DMS53 (cell line): ENCODE measurements around the gene PSMC3IP.
A peak's percentile ranks its signal among the peaks of the same experiment; 100 is the strongest.
"Not testable (repeated sequence)": the region's sequence is repeated elsewhere in the genome, so short reads cannot be mapped to it uniquely, and the experiment has no call there.

Experiments used
- DNase-seq: peaks from one replicate; lab custom pipeline; 2025; lab: John Stamatoyannopoulos, UW

The PSMC3IP gene

DNA sequence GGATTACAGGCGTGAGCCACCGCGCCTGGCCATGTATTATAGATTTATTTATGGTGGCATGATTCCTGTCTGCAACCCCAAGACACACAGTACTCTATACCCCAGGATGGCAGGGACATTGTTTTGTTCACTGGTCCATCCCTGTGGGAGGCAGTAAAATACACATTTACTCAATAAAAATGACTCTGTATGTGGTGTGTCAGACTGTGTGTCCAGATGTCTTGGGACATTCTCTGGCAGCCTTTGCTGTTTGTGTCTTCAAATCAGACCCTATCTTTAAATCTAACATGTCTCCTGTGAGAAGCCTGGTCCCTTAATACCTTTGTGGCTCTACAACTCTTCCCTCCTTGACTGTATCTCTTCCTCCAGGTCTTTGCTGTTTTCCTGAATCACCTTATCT, 17.3 kb downstream of the PSMC3IP start:
- no peak for DNase-seq

DNA sequence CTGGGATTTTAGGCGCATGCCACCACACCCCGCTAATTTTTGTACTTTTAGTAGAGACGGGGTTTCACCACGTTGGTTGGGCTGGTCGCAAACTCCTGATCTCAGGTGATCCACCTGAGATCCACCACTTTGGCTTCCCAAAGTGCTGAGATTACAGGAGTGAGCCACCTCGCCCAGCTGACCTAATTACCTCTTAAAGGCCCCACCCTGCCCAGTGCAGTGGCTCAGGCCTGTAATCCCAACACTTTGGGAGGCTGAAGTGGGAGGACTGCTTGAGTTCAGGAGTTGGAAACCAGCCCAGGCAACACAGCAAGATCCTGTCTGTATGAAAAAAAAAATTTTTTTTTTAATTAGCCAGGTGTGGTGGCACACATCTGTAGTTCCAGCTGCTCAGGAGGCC, 18.5 kb downstream of the PSMC3IP start:
- DNase-seq, result peak; percentile 26

DNA sequence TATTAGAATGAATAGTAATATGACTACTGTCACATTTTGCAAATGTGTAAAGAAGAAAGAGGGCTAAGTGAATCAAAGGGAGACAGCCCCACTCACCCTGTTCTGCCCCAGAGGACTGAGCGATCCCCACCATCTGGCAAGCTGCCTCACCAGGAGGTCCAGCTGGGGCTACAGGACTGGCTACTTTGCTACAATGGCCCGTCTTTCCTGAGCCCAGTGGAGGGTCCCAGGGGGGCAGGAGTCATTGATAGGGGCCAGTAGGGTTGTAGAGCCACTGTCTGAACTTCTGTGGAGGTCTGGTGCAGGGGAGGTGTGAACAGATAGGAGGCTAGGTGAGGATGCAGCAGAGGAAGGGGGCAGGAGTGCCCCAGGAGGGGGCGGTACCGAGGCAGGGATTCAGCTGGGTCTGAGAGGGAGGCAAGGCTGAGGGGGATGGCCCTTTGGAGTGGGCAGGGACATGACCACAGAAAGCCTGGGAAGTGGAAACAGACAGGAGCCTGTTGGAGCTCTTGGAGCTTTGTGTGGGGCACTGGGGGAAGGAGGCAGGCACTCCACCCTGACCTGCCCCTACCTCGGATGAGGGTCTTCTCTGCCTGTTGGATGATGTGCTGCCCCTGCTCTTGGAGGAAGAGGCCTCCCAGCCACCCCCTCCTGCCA, 21.4 kb downstream of the PSMC3IP start:
- DNase-seq, result peak; percentile 52

DNA sequence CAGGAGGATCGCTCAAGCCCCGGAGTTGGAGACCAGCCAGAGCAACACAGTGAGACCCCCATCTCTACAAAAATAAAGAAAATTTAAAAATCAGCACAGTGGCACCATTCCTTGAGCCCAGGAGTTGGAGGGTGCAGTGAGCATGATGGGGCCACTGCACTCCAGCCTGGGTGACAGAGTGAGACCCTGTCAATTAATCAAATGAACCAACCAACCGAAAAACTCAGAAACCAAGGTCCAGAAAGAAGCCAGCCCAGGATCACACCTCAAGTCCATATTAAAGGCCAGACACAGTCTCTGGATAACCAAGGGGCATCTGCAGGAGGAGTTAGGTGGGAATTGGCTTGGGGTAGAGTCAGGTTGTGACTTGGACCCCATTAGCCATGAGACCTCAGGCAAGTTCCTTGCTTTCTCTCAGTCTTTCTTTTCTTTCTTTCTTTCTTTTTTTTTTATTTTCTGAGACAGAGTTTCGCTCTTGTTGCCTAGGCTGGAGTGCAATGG, 22.4 kb downstream of the PSMC3IP start:
- DNase-seq, result no peak

DNA sequence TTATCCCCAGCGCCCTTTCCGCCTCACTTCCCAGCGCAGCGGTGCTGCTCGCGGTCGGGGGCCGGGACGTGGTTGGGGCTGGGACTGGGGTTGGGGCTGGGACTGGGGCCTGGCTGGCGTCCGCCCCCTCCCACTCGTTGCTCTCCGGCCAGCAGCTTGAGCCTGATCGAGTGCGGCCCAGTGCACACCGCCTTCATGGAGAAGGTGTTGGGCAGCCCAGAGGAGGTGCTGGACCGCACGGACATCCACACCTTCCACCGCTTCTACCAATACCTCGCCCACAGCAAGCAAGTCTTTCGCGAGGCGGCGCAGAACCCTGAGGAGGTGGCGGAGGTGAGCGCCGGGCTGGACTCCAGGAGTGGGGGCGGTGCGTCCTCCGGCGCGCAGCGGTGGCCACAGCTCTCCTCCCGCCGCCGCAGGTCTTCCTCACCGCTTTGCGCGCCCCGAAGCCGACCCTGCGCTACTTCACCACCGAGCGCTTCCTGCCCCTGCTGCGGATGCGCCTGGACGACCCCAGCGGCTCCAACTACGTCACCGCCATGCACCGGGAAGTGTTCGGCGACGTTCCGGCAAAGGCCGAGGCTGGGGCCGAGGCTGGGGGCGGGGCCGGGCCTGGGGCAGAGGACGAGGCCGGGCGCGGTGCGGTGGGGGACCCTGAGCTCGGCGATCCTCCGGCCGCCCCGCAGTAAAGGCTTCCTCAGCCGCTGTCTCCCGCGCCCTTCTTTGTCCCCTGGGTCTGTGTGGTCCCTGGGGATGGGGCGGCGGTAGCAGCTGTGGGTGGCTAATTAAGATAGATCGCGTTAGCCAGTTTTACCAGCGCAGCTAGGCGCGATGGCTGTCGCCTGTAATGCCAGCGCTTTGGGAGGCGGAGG, 23.0 kb downstream of the PSMC3IP start:
- DNase-seq, result peak; percentile 91

DNA sequence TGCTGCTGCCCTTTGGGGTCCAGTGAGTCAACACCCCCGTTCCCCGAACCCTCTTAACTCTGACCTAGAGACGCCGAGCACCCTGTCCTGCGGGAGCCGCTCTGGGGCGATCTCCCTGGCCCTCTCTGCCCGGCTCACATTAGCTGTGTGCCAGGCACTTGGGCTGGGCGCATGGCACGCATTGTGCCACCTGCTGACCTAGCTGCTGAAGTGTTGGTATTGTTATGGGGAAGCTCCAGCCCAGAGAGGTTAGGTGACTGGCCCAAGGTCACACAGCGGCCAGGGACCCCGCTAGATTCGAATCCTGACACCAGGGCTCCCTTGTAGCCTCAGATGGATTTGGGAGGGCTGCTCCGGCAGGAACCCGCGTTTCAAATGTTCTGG, 23.7 kb downstream of the PSMC3IP start:
- peak; percentile 64 for DNase-seq

DNA sequence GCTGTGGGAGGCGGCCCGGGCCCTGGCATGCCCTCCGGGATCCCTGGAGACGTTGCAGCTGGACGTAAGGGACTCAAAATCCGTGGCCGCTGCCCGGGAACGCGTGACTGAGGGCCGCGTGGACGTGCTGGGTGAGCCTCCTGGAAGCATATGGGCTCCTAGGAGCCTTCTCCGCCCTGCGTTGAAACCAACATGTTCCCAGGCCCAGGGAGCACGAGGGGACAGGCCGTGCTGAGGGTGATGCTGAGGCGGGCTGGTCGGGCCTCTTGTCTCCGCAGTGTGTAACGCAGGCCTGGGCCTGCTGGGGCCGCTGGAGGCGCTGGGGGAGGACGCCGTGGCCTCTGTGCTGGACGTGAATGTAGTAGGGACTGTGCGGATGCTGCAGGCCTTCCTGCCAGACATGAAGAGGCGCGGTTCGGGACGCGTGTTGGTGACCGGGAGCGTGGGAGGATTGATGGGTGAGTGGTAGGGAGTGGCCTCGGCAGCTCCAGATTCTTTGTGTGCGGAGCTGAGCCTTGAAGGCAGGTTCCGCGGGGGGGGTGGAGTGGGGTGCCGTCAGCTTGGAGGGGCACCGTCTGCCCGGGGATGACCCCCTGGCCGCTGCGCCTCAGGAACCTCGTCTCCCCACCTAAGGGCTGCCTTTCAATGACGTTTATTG, 24.2 kb downstream of the PSMC3IP start:
- DNase-seq, result peak; percentile 32

DNA sequence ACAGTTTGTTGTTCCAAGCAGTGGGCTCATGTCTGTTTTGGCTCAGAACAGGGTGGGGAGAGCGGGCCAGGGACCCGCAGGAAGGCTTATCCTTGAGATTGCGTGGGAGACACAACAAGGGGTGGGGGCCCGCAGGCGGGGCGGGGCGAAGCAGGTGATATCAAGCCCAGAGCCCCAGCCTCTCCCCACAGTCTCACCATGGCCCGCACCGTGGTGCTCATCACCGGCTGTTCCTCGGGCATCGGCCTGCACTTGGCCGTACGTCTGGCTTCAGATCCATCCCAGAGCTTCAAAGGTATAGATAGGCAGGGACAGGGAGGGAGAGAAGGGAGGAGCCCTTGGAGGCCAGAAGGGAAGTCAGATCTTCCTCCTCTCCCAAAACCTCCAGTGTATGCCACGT, 24.8 kb downstream of the PSMC3IP start, which contains the start of gene HSD17B1:
Gene HSD17B1, plus strand, starts transcription at position 188 of the 400 bp plus-strand sequence. Its CDS starts 11 bp downstream, at position 199.
- not testable (repeated sequence) for DNase-seq

DNA sequence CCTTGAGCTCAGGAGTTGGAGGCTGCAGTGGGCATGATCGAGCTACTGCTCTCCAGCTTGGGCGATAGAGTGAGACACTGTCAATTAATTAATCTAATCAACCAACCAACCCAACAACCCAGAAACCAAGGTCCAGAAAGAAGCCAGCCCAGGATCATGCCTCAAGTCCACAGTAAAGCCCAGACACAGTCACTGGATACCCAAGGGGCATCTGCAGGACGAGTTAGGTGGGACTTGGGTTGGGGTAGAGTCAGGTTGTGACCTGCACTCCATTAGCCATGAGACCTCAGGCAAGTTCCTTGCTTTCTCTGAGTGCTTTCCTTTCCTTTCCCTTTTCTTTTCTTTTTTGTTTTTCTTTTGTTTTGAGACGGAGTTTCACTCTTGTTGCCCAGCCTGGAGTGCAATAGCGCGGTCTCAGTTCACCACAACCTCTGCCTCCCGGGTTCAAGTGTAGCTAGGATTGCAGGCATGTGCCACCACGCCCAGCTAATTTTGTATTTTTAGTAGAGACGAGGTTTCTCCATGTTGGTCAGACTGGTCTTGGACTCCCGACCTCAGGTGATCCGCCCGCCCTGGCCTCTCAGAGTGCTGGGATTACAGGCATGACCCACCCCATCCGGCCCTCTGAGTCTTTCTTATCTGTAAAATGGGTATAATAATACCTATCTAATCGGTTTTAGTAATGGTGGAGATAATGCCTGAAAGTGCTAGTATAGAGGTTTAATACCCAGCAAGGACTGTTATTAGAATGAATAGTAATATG, 28.4 kb downstream of the PSMC3IP start:
- DNase-seq, result no peak

DNA sequence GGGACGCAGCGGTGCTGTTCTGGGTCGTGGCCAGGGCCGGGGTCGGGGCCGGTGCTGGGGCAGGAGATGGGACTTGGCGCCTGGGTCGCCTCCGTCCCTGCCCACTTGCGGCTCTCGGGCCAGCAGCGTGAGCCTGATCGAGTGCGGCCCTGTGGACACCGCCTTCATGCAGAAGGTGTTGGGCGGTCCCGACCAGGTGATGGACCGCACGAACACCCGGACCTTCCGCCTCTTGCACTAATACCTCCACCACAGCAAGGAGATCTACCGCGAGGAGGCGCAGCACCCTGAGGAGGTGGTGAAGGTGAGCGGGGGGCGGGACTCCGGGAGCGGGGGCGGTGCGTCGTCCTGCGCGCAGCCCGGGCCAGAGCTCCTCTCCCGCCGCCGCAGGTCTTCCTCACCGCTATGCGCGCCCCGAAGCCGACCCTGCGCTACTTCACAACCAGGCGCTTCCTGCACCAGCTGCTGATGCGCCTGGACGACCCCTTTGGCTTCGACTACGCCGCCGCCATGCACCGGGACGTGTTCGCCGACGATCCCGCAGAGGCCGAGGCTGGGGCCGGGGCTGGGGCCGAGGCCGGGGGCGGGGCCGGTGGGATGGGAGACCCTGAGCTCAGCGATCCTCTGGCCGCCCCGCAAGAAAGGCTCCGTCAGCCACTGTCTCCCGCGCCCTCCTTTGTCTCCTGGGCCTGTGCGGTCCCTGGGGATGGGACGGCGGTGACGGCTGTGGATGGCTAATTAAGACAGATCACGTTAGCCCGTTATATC, 29.3 kb downstream of the PSMC3IP start:
- peak; percentile 96 for DNase-seq

DNA sequence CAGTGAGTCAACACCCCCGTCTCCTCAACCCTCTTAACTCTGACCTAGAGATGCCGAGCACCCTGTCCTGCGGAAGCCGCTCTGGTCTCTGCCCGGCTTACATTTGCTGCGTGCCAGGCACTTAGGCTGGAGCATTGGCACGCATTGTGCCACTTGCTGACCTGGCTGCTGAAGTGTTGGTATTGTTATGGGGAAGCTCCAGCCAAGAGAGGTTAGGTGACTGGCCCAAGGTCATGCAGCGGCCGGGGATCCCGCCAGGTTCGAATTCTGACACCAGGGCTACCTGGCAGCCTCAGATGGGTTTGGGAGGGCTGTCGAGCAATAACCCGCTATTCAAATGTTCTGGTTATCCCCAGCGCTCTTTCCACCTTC, 29.8 kb downstream of the PSMC3IP start:
- DNase-seq, result peak; percentile 60

DNA sequence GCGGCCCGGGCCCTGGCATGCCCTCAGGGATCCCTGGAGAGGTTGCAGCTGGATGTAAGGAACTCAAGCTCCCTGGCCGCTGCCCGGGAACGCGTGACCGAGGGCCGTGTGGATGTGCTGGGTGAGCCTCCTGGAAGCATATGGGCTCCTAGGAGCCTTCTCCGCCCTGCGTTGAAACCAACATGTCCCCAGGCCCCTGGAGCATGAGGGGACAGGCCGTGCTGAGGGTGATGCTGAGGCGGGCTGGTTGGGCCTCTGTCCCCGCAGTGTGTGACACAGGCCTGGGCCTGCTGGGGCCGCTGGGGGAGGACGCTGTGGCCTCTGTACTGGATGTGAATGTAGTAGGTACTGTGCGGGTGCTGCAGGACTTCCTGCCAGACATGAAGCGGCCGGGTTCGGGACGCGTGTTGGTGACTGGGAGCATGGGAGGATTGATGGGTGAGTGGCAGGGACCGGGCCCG, 30.5 kb downstream of the PSMC3IP start:
- peak; percentile 45 for DNase-seq

DNA sequence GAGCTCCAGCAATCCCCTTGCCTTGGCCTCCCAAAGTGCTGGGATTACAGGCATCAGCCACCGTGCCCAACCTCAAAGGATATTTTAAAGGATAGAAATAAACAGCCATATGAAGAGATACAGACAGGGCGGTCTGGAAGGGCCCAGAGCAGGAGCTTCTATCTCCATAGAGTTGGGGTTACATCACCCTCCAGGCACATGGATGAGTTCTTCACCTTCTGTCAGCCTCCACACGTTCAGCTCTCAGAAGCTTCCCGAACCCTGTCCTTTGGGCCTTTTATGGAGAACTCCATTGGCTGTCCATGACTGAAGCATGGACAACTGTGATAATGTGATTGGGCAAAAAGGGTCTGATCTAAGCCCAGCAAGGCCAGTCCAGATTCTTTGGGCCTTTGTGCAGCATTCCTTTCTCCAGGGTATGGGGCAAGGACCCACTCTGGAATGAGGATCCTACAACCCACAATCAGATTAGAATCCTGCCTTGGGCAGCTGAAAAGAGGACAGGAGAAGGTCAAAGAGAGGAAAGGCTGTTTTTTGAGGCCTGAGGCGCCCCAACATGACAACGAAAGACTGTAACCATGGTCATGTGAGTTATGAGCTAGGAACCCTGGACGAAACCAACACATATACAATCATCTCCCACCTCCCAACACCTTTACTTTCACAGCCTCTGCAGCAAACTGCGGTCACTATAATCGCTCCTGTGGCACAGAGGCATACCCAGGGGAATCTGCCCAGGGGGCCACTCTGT, 31.6 kb downstream of the PSMC3IP start:
- not testable (repeated sequence) for DNase-seq

DNA sequence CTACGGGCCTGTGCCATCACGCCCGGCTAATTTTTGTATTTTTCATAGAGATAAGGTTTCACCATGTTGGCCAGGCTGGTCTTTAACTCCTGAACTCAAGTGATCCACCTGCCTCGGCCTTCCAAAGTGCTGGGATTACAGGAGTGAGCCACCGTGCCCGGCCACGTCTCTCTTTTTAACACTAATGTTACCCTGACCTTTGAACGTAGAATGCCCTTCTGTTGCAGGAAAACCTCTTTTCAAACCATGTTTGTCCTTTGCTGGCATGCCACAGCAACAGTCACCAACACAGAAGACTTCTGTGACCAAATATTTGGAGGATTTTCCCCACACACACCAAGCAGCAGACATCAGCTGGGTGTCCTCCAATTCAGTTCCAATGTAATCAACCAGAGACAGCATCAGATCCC, 32.6 kb downstream of the PSMC3IP start:
- DNase-seq, result no peak

DNA sequence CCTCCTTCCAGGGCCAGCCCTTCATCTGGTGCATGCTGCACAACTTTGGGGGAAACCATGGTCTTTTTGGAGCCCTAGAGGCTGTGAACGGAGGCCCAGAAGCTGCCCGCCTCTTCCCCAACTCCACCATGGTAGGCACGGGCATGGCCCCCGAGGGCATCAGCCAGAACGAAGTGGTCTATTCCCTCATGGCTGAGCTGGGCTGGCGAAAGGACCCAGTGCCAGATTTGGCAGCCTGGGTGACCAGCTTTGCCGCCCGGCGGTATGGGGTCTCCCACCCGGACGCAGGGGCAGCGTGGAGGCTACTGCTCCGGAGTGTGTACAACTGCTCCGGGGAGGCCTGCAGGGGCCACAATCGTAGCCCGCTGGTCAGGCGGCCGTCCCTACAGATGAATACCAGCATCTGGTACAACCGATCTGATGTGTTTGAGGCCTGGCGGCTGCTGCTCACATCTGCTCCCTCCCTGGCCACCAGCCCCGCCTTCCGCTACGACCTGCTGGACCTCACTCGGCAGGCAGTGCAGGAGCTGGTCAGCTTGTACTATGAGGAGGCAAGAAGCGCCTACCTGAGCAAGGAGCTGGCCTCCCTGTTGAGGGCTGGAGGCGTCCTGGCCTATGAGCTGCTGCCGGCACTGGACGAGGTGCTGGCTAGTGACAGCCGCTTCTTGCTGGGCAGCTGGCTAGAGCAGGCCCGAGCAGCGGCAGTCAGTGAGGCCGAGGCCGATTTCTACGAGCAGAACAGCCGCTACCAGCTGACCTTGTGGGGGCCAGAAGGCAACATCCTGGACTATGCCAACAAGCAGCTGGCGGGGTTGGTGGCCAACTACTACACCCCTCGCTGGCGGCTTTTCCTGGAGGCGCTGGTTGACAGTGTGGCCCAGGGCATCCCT, 34.1 kb downstream of the PSMC3IP start:
- DNase-seq, result no peak

DNA sequence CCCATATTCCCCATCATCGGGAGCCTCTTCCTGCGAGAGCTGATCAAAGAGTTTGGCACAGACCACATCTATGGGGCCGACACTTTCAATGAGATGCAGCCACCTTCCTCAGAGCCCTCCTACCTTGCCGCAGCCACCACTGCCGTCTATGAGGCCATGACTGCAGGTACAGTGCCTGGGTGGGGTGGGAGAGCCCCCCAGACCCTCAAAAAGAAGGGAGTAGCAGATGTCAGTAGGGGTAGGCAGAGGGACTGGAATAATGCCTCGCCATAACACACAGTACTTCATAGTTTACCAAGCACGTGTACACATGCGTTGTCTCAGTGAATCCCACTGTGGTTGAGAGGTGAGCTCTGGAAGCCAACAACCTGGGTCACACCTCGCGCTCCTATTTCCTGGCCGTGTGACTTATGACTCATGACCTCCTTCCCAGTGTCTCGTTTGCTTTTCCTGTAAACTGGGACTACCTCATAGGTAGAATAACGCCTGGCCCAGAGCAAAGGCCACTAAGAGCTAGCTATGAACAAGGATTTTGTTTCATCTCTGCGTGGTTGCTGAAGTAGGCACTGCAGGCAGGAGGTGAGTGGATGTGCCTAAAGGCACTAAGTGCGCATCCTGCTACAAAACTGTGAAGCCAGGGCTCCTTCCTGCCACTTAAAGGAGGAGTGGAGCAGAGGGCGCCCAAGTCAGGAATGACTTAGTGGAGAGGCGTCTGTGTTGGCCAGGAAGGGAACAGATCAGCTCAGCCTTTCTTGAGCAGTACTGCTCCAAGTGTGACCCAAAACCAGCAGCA, 36.3 kb downstream of the PSMC3IP start:
- DNase-seq, result peak; percentile 89

DNA sequence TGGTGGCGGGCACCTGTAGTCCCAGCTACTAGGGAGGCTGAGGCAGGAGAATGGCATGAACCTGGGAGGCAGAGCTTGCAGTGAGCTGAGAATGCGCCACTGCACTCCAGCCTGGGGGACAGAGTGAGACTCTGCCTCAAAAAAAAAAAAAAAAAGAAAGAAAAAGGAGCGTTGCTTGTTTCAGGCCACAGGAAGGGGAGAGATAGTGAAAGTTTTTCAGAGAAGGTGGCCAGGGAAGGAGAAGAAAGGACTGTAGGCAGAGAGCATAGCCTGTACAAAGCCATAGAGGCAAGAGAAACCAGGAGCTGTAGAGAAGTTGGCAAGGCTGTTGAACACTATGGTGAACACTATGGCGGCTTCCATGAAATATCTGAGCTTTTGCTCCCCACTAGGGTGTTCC, 37.0 kb downstream of the PSMC3IP start:
- not testable (repeated sequence) for DNase-seq

DNA sequence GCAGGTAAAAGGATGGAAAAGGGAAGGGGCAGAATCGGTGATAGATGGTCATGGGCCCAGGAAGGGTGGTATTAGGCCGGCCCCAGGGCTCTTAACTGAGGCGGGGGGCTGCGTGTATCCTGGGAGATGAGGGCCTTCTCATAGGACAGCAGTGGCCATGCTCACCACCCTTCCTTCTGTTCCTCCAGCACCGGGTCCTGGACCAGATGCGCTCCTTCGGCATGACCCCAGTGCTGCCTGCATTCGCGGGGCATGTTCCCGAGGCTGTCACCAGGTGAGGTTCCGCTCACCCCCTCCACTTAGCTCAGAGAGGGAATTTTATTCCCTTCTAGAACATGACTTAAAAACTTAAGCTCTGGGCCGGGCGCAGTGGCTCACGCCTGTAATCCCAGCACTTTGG, 39.0 kb downstream of the PSMC3IP start:
- no peak for DNase-seq
